Calu3 (cell line): Measurements from ENCODE around the gene SORCS1. TPM values are rescaled to one million over a fixed set of nuclear protein-coding genes. Genes with fewer than 3 reads are reported as not detected.

Experiments used
- BruUV-seq: library from RNA; stranded (reverse); fragments of 400-500 nt; replicated peaks from 2 replicates; lab custom pipeline; 2021; lab: Mats Ljungman, UMichigan
- CTCF ChIA-PET: fragments of 300-600 bp; sonication (Branson Sonifier 250); formaldehyde crosslinking; loops from one replicate; lab custom pipeline; 2022; ENCODE audit warnings: antibody characterized with exemption; lab: Charles Lee
- DNase-seq: peaks from one replicate; pipeline ENCODE4 v3.0.0; 2022
- H3K27ac Mint-ChIP-seq: one replicate; pipeline ENCODE4 v1.8.0; 2022; ENCODE audit warnings: mixed read lengths; ENCODE audit not compliant: unreplicated experiment
- H3K27me3 Mint-ChIP-seq: one replicate; pipeline ENCODE4 v1.8.0; 2022; ENCODE audit warnings: mixed read lengths; ENCODE audit not compliant: unreplicated experiment
- H3K36me3 Mint-ChIP-seq: one replicate; pipeline ENCODE4 v1.8.0; 2022; ENCODE audit warnings: mild to moderate bottlenecking, moderate library complexity, mixed read lengths; ENCODE audit not compliant: insufficient read depth, unreplicated experiment
- H3K4me1 Mint-ChIP-seq: one replicate; pipeline ENCODE4 v1.8.0; 2022; ENCODE audit warnings: mild to moderate bottlenecking, low read depth, mixed read lengths; ENCODE audit not compliant: unreplicated experiment
- H3K4me3 Mint-ChIP-seq: one replicate; pipeline ENCODE4 v1.8.0; 2022; ENCODE audit warnings: mild to moderate bottlenecking, low read depth, moderate library complexity, mixed read lengths; ENCODE audit not compliant: unreplicated experiment
- H3K9me3 Mint-ChIP-seq: one replicate; pipeline ENCODE4 v1.8.0; 2022; ENCODE audit warnings: low read depth, mixed read lengths; ENCODE audit not compliant: unreplicated experiment
- CTCF ChIP-seq: fragments of 200-600 bp; IDR thresholded peaks from one replicate; pipeline ENCODE4 v1.8.0; 2022; ENCODE audit warnings: antibody characterized with exemption; ENCODE audit not compliant: unreplicated experiment
- intact Hi-C: fragments of 100-400 bp; cut with micrococcal nuclease; formaldehyde crosslinking; loops from one replicate; pipeline ENCODE4 v1.10.0; 2022; ENCODE audit not compliant: unreplicated experiment
- total RNA-seq: library from RNA; stranded (reverse); gene quantifications from 2 replicates; pipeline ENCODE4 v1.2.3, GENCODE V29; 2022

SORCS1 gene
- total RNA-seq, 1 experiment from 2014 or later: not detected

- intact Hi-C loops: no loop called here
- Mint-ChIP-seq H3K36me3 (no peaks in the 10 kb centered on the region), H3K27ac (no peak overlapping the region), H3K4me1 (no peaks in the 10 kb centered on the region), H3K4me3 (no peak overlapping the region), H3K9me3 (peaks cover 3% of the 10 kb centered on the region), H3K27me3 (no peaks in the 10 kb centered on the region)
- BruUV-seq: no TSS peak
- no peak for TF ChIP-seq CTCF
- DNase-seq: no peak
- CTCF ChIA-PET: no interaction called here
Measured at GRCh38 chr10:106960812-106961211, 203.7 kb downstream of the SORCS1 start.

- Mint-ChIP-seq H3K4me3 (no peak overlapping the region), H3K4me1 (no peaks in the 10 kb centered on the region), H3K27ac (no peak overlapping the region), H3K9me3 (peaks cover 3% of the 10 kb centered on the region), H3K36me3 (no peaks in the 10 kb centered on the region), H3K27me3 (no peaks in the 10 kb centered on the region)
- CTCF ChIA-PET: no interaction called here
- no peak for TF ChIP-seq CTCF
- no peak for DNase-seq
- intact Hi-C loops: no loop called here
- no TSS peak for BruUV-seq
Measured at GRCh38 chr10:106959521-106959920, 205.0 kb downstream of the SORCS1 start.

GRCh38 chr10:106958589-106959361 is 205.7 kb downstream of the SORCS1 start:
- H3K27me3 Mint-ChIP-seq: no peaks in the 10 kb centered on the region
- CTCF ChIA-PET: no interaction called here
- intact Hi-C loops: no loop called here
- H3K9me3 Mint-ChIP-seq: peaks cover 2% of the 10 kb centered on the region
- H3K36me3 Mint-ChIP-seq: no peaks in the 10 kb centered on the region
- no peak for DNase-seq
- no peak for TF ChIP-seq CTCF
- H3K27ac Mint-ChIP-seq: no peak overlapping the region
- no TSS peak for BruUV-seq
- no peak overlapping the region for H3K4me3 Mint-ChIP-seq
- no peaks in the 10 kb centered on the region for H3K4me1 Mint-ChIP-seq

- no TSS peak for BruUV-seq
- intact Hi-C loops: no loop called here
Measured at GRCh38 chr10:106957823-106958588, 206.5 kb downstream of the SORCS1 start.

More at GRCh38 chr10:106957823-106958588, 206.5 kb downstream of the SORCS1 start:
- Mint-ChIP-seq H3K36me3 (no peaks in the 10 kb centered on the region), H3K27me3 (no peaks in the 10 kb centered on the region), H3K27ac (no peak overlapping the region), H3K4me3 (no peak overlapping the region), H3K4me1 (no peaks in the 10 kb centered on the region), H3K9me3 (no peaks in the 10 kb centered on the region)
- TF ChIP-seq CTCF: no peak
- DNase-seq: no peak
- CTCF ChIA-PET: no interaction called here
